ENCODE results near the gene ANP32E. TPM values are rescaled to one million over a fixed set of nuclear protein-coding genes. Genes with fewer than 3 reads are reported as not detected.
A peak's percentile ranks its signal among the peaks of the same experiment; 100 is the strongest.
"Not testable (repeated sequence)": the region's sequence is repeated elsewhere in the genome, so short reads cannot be mapped to it uniquely, and the experiment has no call there.

ANP32E gene
- total RNA-seq, 4 donors from 2014 or later, result 15.1 to 44.9 (median 24.9) TPM

GRCh38 chr1:150235294-150235851 is 539 bp downstream of the ANP32E start:
- Histone ChIP-seq H3K36me3 (peaks cover 0 to 8% of the 10 kb centered on the region in 2 donors), H3K4me3 (peak overlapping the region; percentile 83 to 89 (median 86)), H3K27ac (peak overlapping the region; percentile 95 to 99 (median 98)), H3K9me3 (no peaks in the 10 kb centered on the region), H3K4me1 (peaks cover 4 to 13% of the 10 kb centered on the region in 2 donors), H3K27me3 (no peaks in the 10 kb centered on the region)
- in situ Hi-C loops (cut with MboI; ENCODE audit: low sequenced_read_pairs in 4 of 4) (no loop called here), intact Hi-C loops (cut with DNase I; ENCODE audit: low total_unique reads) (loop anchor here (5.0 kb wide), 1 partner anchor 127 kb away; the partner anchor contains the start of gene RPRD2)
- TF ChIP-seq CTCF (IDR thresholded peaks at IDR 0.05 in 4 of 5, conservative IDR thresholded peaks at IDR 0.05 in 1 of 5), result no peak
- no peak for TF ChIP-seq POLR2A (IDR thresholded peaks at IDR 0.05)
- DNase-seq (peak in 1 of 2 donors; percentile 28), ATAC-seq (peak; percentile 8 to 10)

GRCh38 chr1:150234566-150235293 is 1.2 kb downstream of the ANP32E start:
- H3K4me3 ChIP-seq, result peak overlapping the region; percentile 83 to 89 (median 86)
- intact Hi-C loops (cut with DNase I; ENCODE audit: low total_unique reads) (loop anchor here (5.0 kb wide), 2 partner anchors 128 to 167 kb away; partner anchors contain the start of genes RPRD2 and VPS45), in situ Hi-C loops (cut with MboI; ENCODE audit: low sequenced_read_pairs in 4 of 4) (no loop called here)
- H3K27me3 ChIP-seq, result no peaks in the 10 kb centered on the region
- TF ChIP-seq CTCF (IDR thresholded peaks at IDR 0.05 in 4 of 5, conservative IDR thresholded peaks at IDR 0.05 in 1 of 5), result no peak
- peak; percentile 81 to 83 for TF ChIP-seq POLR2A (IDR thresholded peaks at IDR 0.05)
- H3K27ac ChIP-seq, result peak overlapping the region; percentile 95 to 99 (median 98)
- H3K4me1 ChIP-seq, result peaks cover 4 to 13% of the 10 kb centered on the region in 2 donors
- H3K36me3 ChIP-seq, result peaks cover 0 to 15% of the 10 kb centered on the region in 2 donors
- ATAC-seq, result peak; percentile 38 to 44
- peak; percentile 67 to 77 for DNase-seq
- H3K9me3 ChIP-seq, result no peaks in the 10 kb centered on the region

- TF ChIP-seq POLR2A (IDR thresholded peaks at IDR 0.05) (no peak), CTCF (IDR thresholded peaks at IDR 0.05 in 4 of 5, conservative IDR thresholded peaks at IDR 0.05 in 1 of 5) (no peak)
- Histone ChIP-seq H3K9me3 (no peaks in the 10 kb centered on the region), H3K4me3 (peak overlapping the region; percentile 83 to 89 (median 86)), H3K36me3 (peaks cover 0 to 15% of the 10 kb centered on the region in 2 donors), H3K4me1 (peaks cover 4 to 13% of the 10 kb centered on the region in 2 donors), H3K27ac (peak overlapping the region; percentile 95 to 99 (median 98)), H3K27me3 (no peaks in the 10 kb centered on the region)
- ATAC-seq (peak in 1 of 2 donors; percentile 5), DNase-seq (no peak)
- intact Hi-C loops (cut with DNase I; ENCODE audit: low total_unique reads), result loop anchor here (5.0 kb wide), 1 partner anchor 167 kb away; the partner anchor contains the start of gene VPS45
- in situ Hi-C loops (cut with MboI; ENCODE audit: low sequenced_read_pairs in 4 of 4), result no loop called here
Measured at GRCh38 chr1:150234309-150234565, 1.7 kb downstream of the ANP32E start.

GRCh38 chr1:150233359-150234308 is 2.3 kb downstream of the ANP32E start:
- peak overlapping the region; percentile 83 to 89 (median 86) for H3K4me3 ChIP-seq
- no peaks in the 10 kb centered on the region for H3K27me3 ChIP-seq
- ATAC-seq, result no peak
- DNase-seq, result no peak
- no peaks in the 10 kb centered on the region for H3K9me3 ChIP-seq
- in situ Hi-C loops (cut with MboI; ENCODE audit: low sequenced_read_pairs in 4 of 4), result no loop called here
- H3K36me3 ChIP-seq, result peaks cover 0 to 15% of the 10 kb centered on the region in 2 donors
- intact Hi-C loops (cut with DNase I; ENCODE audit: low total_unique reads), result loop anchor here (5.0 kb wide), 1 partner anchor 166 kb away; the partner anchor contains the start of gene VPS45
- peak overlapping the region; percentile 95 to 99 (median 98) for H3K27ac ChIP-seq
- H3K4me1 ChIP-seq, result peaks cover 4 to 13% of the 10 kb centered on the region in 2 donors
- TF ChIP-seq CTCF (IDR thresholded peaks at IDR 0.05 in 4 of 5, conservative IDR thresholded peaks at IDR 0.05 in 1 of 5), result no peak
- no peak for TF ChIP-seq POLR2A (IDR thresholded peaks at IDR 0.05)

GRCh38 chr1:150232921-150233320 is 3.0 kb downstream of the ANP32E start:
- H3K27me3 ChIP-seq; in situ Hi-C loops (cut with MboI; ENCODE audit: low sequenced_read_pairs in 4 of 4); H3K4me3 ChIP-seq; H3K9me3 ChIP-seq; DNase-seq; ATAC-seq: not testable (repeated sequence)
- peak overlapping the region; percentile 95 to 99 (median 98) for H3K27ac ChIP-seq
- intact Hi-C loops (cut with DNase I; ENCODE audit: low total_unique reads), result loop anchor here (5.0 kb wide), 1 partner anchor 166 kb away; the partner anchor contains the start of gene VPS45
- peaks cover 4 to 13% of the 10 kb centered on the region in 2 donors for H3K4me1 ChIP-seq
- H3K36me3 ChIP-seq, result peaks cover 0 to 18% of the 10 kb centered on the region in 2 donors

GRCh38 chr1:150228246-150228645 is 7.7 kb downstream of the ANP32E start:
- ATAC-seq; H3K4me3 ChIP-seq; H3K9me3 ChIP-seq; H3K27me3 ChIP-seq; intact Hi-C loops (cut with DNase I; ENCODE audit: low total_unique reads); H3K4me1 ChIP-seq; H3K27ac ChIP-seq; in situ Hi-C loops (cut with MboI; ENCODE audit: low sequenced_read_pairs in 4 of 4); DNase-seq: not testable (repeated sequence)
- H3K36me3 ChIP-seq, result peaks cover 0 to 54% of the 10 kb centered on the region in 2 donors
